ENCODE measurements around the gene MLLT1. TPM values are rescaled to one million over a fixed set of nuclear protein-coding genes. Genes with fewer than 3 reads are reported as not detected.

MLLT1 gene
- total RNA-seq, 4 donors from 2014 or later: 14.1 to 23.3 (median 18.1) TPM

DNA sequence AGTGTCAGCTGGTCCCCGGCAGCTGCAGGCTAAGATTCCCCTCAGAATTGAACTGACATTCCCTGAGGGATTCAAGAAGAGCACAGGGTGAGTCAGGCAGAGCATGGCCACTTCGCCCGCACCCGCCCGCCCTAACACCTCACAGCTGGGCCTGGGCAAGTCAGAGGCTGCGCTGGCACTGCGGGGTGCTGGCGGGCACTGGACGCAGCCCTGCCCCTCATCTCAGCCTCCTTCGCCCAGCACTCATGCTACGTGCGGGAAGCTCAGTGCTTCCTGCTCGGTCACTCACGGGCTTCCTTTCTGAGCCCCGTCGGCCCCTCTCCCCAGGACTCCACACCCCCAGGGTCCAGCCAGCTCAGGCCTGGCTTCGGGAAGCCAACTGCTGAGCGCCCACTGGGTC lies 56.9 kb downstream of the MLLT1 start:
- ATAC-seq (ENCODE audit: low FRiP score): no peak
- no peak for DNase-seq (ENCODE audit: low spot score)
- TF ChIP-seq, protein P1, sequence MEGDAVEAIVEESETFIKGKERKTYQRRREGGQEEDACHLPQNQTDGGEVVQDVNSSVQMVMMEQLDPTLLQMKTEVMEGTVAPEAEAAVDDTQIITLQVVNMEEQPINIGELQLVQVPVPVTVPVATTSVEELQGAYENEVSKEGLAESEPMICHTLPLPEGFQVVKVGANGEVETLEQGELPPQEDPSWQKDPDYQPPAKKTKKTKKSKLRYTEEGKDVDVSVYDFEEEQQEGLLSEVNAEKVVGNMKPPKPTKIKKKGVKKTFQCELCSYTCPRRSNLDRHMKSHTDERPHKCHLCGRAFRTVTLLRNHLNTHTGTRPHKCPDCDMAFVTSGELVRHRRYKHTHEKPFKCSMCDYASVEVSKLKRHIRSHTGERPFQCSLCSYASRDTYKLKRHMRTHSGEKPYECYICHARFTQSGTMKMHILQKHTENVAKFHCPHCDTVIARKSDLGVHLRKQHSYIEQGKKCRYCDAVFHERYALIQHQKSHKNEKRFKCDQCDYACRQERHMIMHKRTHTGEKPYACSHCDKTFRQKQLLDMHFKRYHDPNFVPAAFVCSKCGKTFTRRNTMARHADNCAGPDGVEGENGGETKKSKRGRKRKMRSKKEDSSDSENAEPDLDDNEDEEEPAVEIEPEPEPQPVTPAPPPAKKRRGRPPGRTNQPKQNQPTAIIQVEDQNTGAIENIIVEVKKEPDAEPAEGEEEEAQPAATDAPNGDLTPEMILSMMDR (IDR thresholded peaks at IDR 0.05): no peak

DNA sequence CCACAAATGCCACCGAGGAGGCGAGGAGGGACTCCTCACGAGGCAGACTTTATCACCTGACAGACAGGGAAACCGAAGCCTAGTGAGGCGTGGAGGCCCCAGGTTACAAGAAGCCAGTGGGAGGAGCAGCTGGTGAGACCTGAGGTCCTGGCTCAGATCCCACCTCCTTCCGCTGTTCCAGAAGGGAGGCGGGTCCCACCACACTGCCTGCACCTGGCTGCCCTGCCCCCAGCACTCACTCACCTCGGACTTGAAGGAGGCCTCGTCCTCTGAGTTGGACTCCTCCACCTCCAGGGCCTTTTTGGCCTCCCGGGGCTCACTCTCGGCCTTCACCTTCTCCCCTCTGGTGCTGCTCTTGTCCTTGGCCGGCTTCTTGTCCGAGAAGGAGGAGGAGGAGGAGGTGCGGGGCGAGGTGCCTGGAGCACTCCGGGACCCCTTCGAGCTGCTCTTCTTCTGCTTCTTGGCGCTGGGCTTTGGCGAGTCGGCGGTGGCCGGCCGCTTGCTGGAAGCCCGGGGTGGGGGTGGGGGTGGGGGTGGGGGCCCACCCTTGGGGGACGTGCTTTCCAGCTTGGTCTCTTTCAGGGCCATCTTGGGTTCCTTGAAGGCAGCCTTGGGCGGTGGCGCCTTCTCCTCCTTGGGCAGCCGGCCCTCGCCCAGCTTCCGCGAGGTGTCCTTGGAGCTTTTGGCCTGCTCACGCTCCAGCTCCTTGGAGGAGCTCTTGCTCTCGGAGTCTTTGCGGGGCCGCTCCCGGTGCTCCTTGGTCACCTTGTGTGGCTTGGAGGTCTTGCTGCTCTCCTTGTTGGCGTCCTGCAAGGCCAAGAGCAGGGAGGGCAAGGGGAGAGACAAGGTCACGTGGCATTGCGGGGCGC lies 57.7 kb downstream of the MLLT1 start:
- no peak for ATAC-seq (ENCODE audit: low FRiP score)
- DNase-seq (ENCODE audit: low spot score): no peak
- TF ChIP-seq, protein P1 (IDR thresholded peaks at IDR 0.05): no peak

GRCh38 chr19:6221220-6221877 lies 58.4 kb downstream of the MLLT1 start:
- no peak for DNase-seq (ENCODE audit: low spot score)
- TF ChIP-seq, protein P1 (IDR thresholded peaks at IDR 0.05): no peak
- no peak for ATAC-seq (ENCODE audit: low FRiP score)

GRCh38 chr19:6220385-6221191 lies 59.2 kb downstream of the MLLT1 start:
- TF ChIP-seq, protein P1 (IDR thresholded peaks at IDR 0.05): no peak
- DNase-seq (ENCODE audit: low spot score) (no peak), ATAC-seq (ENCODE audit: low FRiP score) (no peak)

DNA sequence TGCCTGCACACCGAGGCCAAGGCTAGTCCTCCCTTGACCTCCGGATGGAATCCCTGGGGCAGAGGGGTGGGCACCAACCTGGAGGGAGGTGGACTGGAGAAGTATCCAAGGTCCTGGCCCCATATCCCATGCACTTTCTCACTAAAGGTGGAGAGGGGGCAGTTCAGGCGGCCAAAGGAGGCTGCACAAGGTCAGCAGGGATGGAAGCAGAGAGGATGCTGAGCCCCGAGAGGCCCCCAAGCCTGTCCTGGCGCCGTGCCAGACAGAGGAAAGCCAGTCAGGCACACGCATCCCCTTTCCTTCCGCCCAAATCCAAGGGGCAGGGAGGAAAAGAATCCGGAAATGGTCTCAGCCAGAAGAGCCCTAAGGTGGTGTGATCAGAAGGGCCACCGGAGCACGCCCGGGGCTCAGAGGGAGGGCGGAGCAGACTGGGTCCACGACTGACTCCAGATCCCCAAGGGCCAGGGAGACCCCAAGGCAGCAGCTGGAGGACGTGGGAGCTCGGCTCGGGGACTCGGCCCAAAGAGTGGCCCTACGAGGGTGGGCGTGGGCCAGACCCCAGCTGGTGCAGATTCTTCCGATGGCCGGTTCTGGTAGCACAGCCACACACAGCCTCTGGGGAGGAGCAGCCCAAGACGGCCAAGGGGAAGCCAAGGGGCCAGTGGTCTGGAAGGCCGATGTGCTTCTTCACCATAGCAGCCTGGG lies 60.0 kb downstream of the MLLT1 start:
- no peak for DNase-seq (ENCODE audit: low spot score)
- no peak for ATAC-seq (ENCODE audit: low FRiP score)
- TF ChIP-seq, protein P1 (IDR thresholded peaks at IDR 0.05): no peak

GRCh38 chr19:6219147-6219525 lies 60.6 kb downstream of the MLLT1 start:
- no peak for DNase-seq (ENCODE audit: low spot score)
- TF ChIP-seq, protein P1 (IDR thresholded peaks at IDR 0.05): no peak
- ATAC-seq (ENCODE audit: low FRiP score): no peak

All from omental fat pad (tissue), 4 donors.